ENCODE measurements around the gene SMAD7.

SMAD7 gene

DNA sequence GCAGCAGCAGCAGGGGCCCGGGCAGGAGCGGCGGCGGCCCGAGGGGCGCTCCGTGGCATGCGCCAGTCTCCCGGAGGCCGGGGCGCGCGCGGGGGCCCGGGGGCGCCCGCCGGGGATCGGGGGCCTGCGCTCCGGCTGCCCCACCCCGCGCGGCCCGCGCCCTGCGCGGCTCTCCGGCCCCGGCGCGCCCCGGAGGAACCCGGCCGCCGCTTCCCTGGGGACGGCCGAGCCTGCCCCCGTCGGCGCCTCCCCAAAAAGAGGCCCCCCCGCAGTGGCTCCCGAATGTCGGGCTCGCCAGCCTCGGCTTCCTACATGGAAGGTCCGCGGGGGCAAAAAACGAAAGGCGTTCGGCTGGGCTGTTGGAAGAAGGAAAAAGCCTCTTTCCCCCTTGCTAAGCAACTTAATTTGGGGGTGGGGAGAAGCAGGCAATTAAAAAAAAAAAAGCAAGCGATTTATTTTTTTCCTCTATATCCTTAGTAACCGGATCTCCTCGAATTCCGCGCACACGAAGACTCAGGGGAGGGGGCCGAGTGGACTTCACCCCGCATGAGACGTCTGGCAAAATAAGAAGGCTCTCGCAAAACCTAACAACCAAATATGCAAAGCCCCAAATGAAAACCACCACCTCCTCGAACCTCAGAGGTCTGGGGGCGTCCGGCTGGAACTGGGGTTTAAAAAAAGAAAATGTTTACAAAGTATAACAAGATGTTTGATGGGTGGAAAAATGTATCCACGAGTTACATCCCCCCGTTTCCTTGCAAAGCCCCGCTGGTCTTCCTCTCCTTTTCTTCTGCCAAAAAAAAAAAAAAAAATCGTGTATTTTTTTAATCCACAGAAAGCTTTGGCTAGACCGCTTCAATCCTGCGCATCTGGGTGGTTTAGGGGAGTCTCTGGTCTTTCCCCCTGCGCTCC lies at the start of gene SMAD7:
TSS of gene SMAD7 (minus strand) at position 430 of the 912 bp plus-strand sequence. CDS start 541 bp downstream, outside the sequence.
- DNase-seq = no peak

DNA sequence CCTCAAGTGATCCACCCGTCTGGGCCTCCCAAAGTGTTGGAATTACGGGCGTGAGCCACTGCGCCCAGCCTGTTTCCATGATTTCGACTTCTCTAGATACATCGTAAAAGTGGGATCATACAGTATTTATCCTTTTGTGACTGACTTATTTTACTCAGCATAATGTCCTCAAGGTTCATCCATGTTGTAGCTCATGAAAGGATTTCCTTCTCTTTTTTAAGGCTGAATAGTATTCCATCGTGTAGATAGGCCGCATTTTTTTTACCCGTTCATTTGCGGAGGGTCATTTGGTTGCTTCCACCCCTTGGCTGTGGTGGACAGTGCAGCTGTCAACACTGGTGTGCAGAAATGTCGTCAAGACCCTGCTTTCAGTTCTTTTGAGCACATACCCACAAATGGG lies 48.8 kb upstream of the SMAD7 start:
- no peak for DNase-seq

- no peak for DNase-seq
These were observed 47.4 kb upstream of the SMAD7 start for GRCh38 chr18:48997985-48998831.

DNA sequence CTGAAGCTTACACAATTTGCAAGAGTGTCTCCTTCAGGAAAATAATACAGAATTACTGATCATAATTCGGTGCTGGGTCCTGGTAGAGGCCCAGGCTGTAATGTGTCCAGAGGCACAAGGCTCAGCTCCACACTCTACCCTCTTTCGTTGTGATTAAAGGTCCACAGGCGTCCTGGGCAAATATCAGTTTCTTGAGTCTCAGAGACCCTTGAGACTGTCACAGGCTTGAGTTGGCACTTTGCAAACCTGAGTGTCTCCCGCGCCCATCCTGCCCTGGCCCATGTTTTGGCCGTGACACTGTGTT lies 46.9 kb upstream of the SMAD7 start:
- no peak for DNase-seq

GRCh38 chr18:48996901-48997463 lies 46.2 kb upstream of the SMAD7 start:
- no peak for DNase-seq

GRCh38 chr18:48996041-48996440 lies 45.3 kb upstream of the SMAD7 start:
- DNase-seq = no peak

GRCh38 chr18:48994926-48995835 lies 44.4 kb upstream of the SMAD7 start:
- DNase-seq = no peak

DNA sequence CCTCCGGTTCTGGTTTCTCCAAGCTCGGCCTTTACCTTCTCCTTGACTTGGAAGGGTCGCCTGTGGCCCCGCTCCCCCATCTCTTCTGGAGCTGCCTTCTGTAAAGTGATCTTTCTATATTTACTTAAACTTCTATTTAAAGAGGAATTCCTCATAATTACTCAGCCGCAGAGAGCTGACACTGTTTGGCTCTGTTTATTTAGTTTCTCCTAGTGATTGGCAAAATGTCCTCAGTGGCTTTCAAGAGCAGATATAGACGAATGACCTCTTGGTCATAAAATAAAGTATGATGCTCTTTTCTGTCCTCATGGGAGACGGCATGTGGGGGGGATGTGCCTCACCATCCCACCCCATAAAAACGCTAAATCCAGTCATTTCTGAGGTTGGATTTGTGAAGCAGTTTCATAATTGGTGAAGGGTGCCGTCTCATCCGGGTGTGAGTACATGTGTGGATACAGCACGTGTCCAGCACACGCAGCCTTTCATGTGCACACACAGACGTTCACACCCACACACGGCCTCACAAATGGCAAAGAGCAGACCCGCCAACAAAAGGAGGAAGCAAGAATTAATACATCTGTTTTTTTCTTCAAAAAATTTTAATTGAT lies 43.4 kb upstream of the SMAD7 start:
- DNase-seq = no peak

- DNase-seq = no peak
These were observed 42.8 kb upstream of the SMAD7 start for GRCh38 chr18:48993586-48993985.

- no peak for DNase-seq
These were observed 42.2 kb upstream of the SMAD7 start for GRCh38 chr18:48992791-48993555.

- DNase-seq = no peak
These were observed 41.4 kb upstream of the SMAD7 start for GRCh38 chr18:48992133-48992532.

DNA sequence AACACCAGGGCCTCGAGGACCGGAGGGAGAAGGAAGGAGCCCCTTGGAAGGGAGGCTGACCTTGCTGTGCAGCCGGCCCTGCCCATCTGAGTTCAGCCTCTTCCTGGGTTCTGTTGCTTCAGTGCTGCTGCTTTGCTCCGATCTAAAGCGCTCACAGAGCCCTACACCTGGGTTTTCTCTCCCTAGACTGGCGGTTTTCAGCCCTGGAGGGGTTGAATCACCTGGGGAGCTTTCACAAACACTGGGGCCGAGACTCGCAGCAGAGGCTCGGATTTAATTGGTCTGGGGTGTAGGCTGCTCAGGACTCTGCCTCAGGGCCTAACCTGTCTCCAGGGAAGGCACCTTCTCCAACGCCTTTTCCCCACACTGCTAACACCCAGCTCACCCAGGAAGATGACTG lies 40.9 kb upstream of the SMAD7 start:
- no peak for DNase-seq

- DNase-seq = no peak
These were observed 40.5 kb upstream of the SMAD7 start for GRCh38 chr18:48991319-48991660.

DNA sequence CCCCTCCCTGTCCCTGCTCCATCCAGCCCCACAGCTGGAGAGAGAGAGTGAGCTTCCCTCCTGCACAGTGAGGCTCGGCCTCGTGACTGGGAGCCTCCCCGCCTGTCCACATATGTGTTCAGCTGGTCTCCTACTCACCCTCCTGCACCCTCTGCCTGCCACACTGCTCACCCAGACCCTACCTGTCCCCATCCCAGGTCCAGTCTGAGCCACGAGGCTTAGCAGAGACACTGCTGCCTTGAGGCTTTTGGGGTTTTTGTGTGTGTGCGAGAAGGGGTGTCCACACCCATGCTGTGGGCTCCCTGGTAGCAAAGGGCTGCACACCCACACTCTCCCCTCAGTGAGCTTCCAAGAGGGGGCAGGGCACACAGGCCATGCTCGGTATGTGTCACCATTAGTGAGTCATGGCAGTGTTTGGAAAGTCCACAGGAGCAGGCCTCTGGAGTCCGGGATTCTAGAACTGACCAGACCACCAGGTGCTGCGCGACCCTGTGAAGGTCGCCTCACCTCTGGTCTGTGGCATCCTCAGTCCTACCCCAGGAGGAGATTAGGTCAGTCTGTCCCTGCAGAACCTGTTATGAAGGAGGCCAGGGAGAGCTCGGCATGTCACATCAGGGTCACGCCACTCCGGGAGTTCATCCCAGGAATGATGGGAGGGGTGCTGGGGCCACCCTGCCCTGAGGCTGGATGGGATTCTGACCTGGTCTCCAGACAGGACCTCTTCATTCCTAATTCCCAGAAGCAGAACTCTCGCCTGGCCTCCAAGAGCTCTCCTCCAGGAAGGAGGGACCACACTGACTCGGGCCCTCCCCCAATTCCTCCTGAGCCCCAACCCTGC lies 39.9 kb upstream of the SMAD7 start:
- no peak for DNase-seq

GRCh38 chr18:48989304-48990303 lies 38.8 kb upstream of the SMAD7 start:
- DNase-seq = no peak

- DNase-seq = no peak
These were observed 37.9 kb upstream of the SMAD7 start for GRCh38 chr18:48988508-48989303.

- no peak for DNase-seq
These were observed 37.1 kb upstream of the SMAD7 start for GRCh38 chr18:48987821-48988220.

All from SHP77 treated with DMSO at 0.1 percent for 48 hours (cell line).